OCI-LY1 (cell line): Measurements from ENCODE around the gene PTTG2.

Experiments used
- CTCF ChIP-seq: fragments of 200-600 bp; sonication (generic), shearing (Covaris generic); IDR thresholded peaks from 2 replicates; pipeline ENCODE4 v1.5.1; 2017; ENCODE audit warnings: mild to moderate bottlenecking, antibody characterized with exemption, low read length, moderate library complexity, mixed read lengths
- EZH2 ChIP-seq: fragments of 200-600 bp; sonication (generic), shearing (Covaris generic); IDR thresholded peaks from 2 replicates; pipeline ENCODE4 v1.8.0; 2017; ENCODE audit warnings: borderline replicate concordance, mixed run types, mild to moderate bottlenecking, antibody characterized with exemption, low read length, moderate library complexity, mixed read lengths

- no peak for TF ChIP-seq EZH2
- no peak for TF ChIP-seq CTCF
Measured at GRCh38 chr4:38004887-38005286, 44.7 kb downstream of the PTTG2 start.
